Measurements from ENCODE around the gene PTAFR. TPM values are rescaled to one million over a fixed set of nuclear protein-coding genes. Genes with fewer than 3 reads are reported as not detected.

The PTAFR gene
- total RNA-seq, 4 donors from 2014 or later, result 3.5 to 11.1 (median 5.9) TPM

GRCh38 chr1:28150125-28150780 lies 26.2 kb downstream of the PTAFR start:
- WGBS, 2 donors, result 93 to 94% methylated on average over 23 of the region's 23 CpGs
- no peak for DNase-seq (ENCODE audit: low spot score in 2 of 2)
- peaks cover 0 to 9% (median 0%) of the 10 kb centered on the region in 3 donors for H3K36me3 ChIP-seq
- no peak overlapping the region for H3K27ac ChIP-seq
- TF ChIP-seq, protein P1, sequence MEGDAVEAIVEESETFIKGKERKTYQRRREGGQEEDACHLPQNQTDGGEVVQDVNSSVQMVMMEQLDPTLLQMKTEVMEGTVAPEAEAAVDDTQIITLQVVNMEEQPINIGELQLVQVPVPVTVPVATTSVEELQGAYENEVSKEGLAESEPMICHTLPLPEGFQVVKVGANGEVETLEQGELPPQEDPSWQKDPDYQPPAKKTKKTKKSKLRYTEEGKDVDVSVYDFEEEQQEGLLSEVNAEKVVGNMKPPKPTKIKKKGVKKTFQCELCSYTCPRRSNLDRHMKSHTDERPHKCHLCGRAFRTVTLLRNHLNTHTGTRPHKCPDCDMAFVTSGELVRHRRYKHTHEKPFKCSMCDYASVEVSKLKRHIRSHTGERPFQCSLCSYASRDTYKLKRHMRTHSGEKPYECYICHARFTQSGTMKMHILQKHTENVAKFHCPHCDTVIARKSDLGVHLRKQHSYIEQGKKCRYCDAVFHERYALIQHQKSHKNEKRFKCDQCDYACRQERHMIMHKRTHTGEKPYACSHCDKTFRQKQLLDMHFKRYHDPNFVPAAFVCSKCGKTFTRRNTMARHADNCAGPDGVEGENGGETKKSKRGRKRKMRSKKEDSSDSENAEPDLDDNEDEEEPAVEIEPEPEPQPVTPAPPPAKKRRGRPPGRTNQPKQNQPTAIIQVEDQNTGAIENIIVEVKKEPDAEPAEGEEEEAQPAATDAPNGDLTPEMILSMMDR (IDR thresholded peaks at IDR 0.05), result no peak
- no peak for TF ChIP-seq EP300 (IDR thresholded peaks at IDR 0.05)
- no peak for TF ChIP-seq POLR2A (IDR thresholded peaks at IDR 0.05)
- no peaks in the 10 kb centered on the region for H3K27me3 ChIP-seq
- H3K4me1 ChIP-seq, result no peaks in the 10 kb centered on the region
- H3K4me3 ChIP-seq, result no peak overlapping the region
- H3K9me3 ChIP-seq, result no peaks in the 10 kb centered on the region

DNA sequence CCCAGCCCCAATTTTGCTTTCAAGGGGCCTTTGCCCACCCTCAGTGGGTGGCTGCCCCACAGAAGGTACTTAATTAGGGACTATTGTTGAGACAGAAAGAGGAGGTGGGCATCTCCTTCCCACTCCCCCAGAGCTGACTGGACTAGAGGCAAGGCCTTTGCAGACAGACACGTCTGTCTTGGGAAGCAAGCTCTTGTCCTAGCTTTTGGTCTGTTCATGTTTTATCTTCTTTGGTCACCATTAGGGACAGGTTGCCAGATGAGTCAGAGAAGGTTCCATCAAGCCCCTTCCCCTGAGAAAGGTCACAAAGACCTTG lies 27.7 kb downstream of the PTAFR start:
- no peak for TF ChIP-seq EP300 (IDR thresholded peaks at IDR 0.05)
- TF ChIP-seq, protein P1 (IDR thresholded peaks at IDR 0.05), result no peak
- TF ChIP-seq POLR2A (IDR thresholded peaks at IDR 0.05), result no peak

GRCh38 chr1:28147264-28148094 lies 29.0 kb downstream of the PTAFR start:
- no peaks in the 10 kb centered on the region for H3K4me1 ChIP-seq
- H3K9me3 ChIP-seq, result no peaks in the 10 kb centered on the region
- no peaks in the 10 kb centered on the region for H3K27me3 ChIP-seq
- peaks cover 0 to 9% (median 0%) of the 10 kb centered on the region in 3 donors for H3K36me3 ChIP-seq
- 54 to 67% methylated on average over 15 to 16 of the region's 16 CpGs for WGBS, 2 donors
- no peak for DNase-seq (ENCODE audit: low spot score in 2 of 2)
- H3K27ac ChIP-seq, result no peak overlapping the region
- no peak for TF ChIP-seq POLR2A (IDR thresholded peaks at IDR 0.05)
- TF ChIP-seq, protein P1 (IDR thresholded peaks at IDR 0.05), result no peak
- no peak overlapping the region for H3K4me3 ChIP-seq

More for the DNA sequence above, 27.7 kb downstream of the PTAFR start:
- no peaks in the 10 kb centered on the region for H3K4me1 ChIP-seq
- H3K9me3 ChIP-seq, result no peaks in the 10 kb centered on the region
- WGBS, 2 donors, result 57 to 85% methylated on average over 1 of the region's 1 CpG
- DNase-seq (ENCODE audit: low spot score in 2 of 2), result no peak
- no peaks in the 10 kb centered on the region for H3K27me3 ChIP-seq
- no peak overlapping the region for H3K27ac ChIP-seq
- peaks cover 0 to 9% (median 0%) of the 10 kb centered on the region in 3 donors for H3K36me3 ChIP-seq
- no peak overlapping the region for H3K4me3 ChIP-seq

- H3K4me3 ChIP-seq, result no peak overlapping the region
- DNase-seq (ENCODE audit: low spot score in 2 of 2), result no peak
- H3K27me3 ChIP-seq, result no peaks in the 10 kb centered on the region
- 92 to 96% methylated on average over 5 of the region's 5 CpGs for WGBS, 2 donors
- peaks cover 0 to 8% (median 0%) of the 10 kb centered on the region in 3 donors for H3K36me3 ChIP-seq
- no peaks in the 10 kb centered on the region for H3K4me1 ChIP-seq
- H3K27ac ChIP-seq, result no peak overlapping the region
- no peaks in the 10 kb centered on the region for H3K9me3 ChIP-seq
- no peak for TF ChIP-seq EP300 (IDR thresholded peaks at IDR 0.05)
- TF ChIP-seq, protein P1 (IDR thresholded peaks at IDR 0.05), result no peak
- no peak for TF ChIP-seq POLR2A (IDR thresholded peaks at IDR 0.05)
These were observed 30.8 kb downstream of the PTAFR start for GRCh38 chr1:28145728-28146127.

Measured in tibial nerve (tissue), 4 donors.